ENCODE results near the gene SLC39A1. TPM values are rescaled to one million over a fixed set of nuclear protein-coding genes. Genes with fewer than 3 reads are reported as not detected.
A peak's percentile ranks its signal among the peaks of the same experiment; 100 is the strongest.

Gene SLC39A1
- total and polyA plus RNA-seq, 9 of the 15 experiments (the other 6 are each of a cell fraction or from before 2014, with no cell fraction given) = 9.9 to 81.1 (median 62.7) TPM

DNA sequence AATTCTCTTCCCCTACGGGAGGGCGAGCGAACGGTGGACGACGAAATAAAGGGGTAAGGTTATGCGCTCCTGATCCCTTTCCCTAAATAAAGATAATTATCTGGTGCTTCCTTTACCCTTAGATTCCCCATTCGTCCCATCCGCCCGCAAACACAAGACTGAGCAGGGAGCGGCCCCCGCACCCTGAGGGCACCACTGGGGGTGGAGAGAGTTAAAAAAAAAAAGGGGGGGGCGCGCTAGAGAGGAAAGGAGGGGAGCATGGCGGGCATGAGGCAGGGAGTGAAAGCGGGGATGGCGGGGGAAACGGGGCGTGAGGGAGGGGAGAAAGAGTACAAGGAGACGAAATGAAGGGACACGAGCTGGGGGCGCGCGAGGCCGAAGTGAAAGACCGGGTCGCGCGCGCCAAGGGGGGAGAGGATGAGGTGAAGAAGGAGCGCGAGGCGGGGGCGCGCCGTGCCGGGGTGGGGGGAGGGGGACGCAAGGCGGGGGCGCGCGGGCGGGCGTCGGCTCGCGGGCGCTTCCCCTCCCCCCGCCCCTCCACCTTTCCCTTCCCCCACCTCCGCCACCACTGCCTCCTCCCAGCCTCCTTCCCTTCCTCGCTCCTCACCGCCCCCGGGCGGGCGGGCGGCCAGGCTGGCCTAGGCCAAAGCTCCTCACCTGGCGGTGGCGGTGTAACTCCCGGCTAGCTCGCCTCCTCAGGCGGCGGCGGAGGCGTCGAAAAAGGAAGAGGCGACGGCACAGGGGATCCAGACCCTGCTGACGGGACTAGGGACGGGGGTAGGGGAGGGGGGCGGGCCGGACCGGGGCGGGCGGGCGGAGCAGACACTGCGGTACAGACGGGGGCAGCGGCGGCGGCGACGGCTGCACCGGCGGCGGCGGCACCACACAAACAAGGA is 41.0 kb downstream of the SLC39A1 start (continued):
- no peak for TF ChIP-seq POLR3G (IDR thresholded peaks at IDR 0.05; ENCODE audit: extremely low read depth, insufficient read length, insufficient replicate concordance)
- TF ChIP-seq CC2D1A (IDR thresholded peaks at IDR 0.05) = no peak
- TF ChIP-seq, protein P1, sequence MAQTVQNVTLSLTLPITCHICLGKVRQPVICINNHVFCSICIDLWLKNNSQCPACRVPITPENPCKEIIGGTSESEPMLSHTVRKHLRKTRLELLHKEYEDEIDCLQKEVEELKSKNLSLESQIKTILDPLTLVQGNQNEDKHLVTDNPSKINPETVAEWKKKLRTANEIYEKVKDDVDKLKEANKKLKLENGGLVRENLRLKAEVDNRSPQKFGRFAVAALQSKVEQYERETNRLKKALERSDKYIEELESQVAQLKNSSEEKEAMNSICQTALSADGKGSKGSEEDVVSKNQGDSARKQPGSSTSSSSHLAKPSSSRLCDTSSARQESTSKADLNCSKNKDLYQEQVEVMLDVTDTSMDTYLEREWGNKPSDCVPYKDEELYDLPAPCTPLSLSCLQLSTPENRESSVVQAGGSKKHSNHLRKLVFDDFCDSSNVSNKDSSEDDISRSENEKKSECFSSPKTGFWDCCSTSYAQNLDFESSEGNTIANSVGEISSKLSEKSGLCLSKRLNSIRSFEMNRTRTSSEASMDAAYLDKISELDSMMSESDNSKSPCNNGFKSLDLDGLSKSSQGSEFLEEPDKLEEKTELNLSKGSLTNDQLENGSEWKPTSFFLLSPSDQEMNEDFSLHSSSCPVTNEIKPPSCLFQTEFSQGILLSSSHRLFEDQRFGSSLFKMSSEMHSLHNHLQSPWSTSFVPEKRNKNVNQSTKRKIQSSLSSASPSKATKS (CRISPR knock-in tag; IDR thresholded peaks at IDR 0.05) = no peak
- no peak; the same call in 1 of the 2 replicates for TF ChIP-seq LCOR (CRISPR knock-in tag; IDR thresholded peaks at IDR 0.05)
- TF ChIP-seq, protein P2, sequence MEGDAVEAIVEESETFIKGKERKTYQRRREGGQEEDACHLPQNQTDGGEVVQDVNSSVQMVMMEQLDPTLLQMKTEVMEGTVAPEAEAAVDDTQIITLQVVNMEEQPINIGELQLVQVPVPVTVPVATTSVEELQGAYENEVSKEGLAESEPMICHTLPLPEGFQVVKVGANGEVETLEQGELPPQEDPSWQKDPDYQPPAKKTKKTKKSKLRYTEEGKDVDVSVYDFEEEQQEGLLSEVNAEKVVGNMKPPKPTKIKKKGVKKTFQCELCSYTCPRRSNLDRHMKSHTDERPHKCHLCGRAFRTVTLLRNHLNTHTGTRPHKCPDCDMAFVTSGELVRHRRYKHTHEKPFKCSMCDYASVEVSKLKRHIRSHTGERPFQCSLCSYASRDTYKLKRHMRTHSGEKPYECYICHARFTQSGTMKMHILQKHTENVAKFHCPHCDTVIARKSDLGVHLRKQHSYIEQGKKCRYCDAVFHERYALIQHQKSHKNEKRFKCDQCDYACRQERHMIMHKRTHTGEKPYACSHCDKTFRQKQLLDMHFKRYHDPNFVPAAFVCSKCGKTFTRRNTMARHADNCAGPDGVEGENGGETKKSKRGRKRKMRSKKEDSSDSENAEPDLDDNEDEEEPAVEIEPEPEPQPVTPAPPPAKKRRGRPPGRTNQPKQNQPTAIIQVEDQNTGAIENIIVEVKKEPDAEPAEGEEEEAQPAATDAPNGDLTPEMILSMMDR (IDR thresholded peaks at IDR 0.05 in 2 of 3, conservative IDR thresholded peaks at IDR 0.05 in 1 of 3; ENCODE audit: insufficient read depth in 2 of 3, low read depth in 1 of 3, low read length in 3 of 3) = peak; percentile 21 to 97 (median 68); a peak in 4 of 6 replicates
- TF ChIP-seq RUNX1 (IDR thresholded peaks at IDR 0.05; ENCODE audit: low read depth) = no peak
- TF ChIP-seq PPARD (CRISPR knock-in tag; IDR thresholded peaks at IDR 0.05) = no peak
- TF ChIP-seq STAT5B (CRISPR knock-in tag; IDR thresholded peaks at IDR 0.05) = no peak
- TF ChIP-seq TCF3 (CRISPR knock-in tag; IDR thresholded peaks at IDR 0.05) = no peak
- TF ChIP-seq, protein P3, sequence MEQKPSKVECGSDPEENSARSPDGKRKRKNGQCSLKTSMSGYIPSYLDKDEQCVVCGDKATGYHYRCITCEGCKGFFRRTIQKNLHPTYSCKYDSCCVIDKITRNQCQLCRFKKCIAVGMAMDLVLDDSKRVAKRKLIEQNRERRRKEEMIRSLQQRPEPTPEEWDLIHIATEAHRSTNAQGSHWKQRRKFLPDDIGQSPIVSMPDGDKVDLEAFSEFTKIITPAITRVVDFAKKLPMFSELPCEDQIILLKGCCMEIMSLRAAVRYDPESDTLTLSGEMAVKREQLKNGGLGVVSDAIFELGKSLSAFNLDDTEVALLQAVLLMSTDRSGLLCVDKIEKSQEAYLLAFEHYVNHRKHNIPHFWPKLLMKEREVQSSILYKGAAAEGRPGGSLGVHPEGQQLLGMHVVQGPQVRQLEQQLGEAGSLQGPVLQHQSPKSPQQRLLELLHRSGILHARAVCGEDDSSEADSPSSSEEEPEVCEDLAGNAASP (IDR thresholded peaks at IDR 0.05) = no peak
- no peak for TF ChIP-seq HEY1 (CRISPR knock-in tag; IDR thresholded peaks at IDR 0.05; ENCODE audit: borderline replicate concordance)
- TF ChIP-seq FIP1L1 (IDR thresholded peaks at IDR 0.05; ENCODE audit: low read depth, low read length, poor library complexity, severe bottlenecking) = peak; percentile 64
- no peak for TF ChIP-seq U2AF2 (optimal IDR thresholded peaks at IDR 0.05; ENCODE audit: low read depth, low read length)
- 0 out of 4 replicates have a peak, but pooled peaks of 1 of the 2 experiments have one; percentile 21 for TF ChIP-seq NONO (IDR thresholded peaks at IDR 0.05; ENCODE audit: low read depth in 2 of 2, low read length in 1 of 2)
- TF ChIP-seq CEBPB (tag; IDR thresholded peaks at IDR 0.05) = no peak
- no peak for TF ChIP-seq ZNF253 (CRISPR knock-in tag; conservative IDR thresholded peaks at IDR 0.05)
